DND-41 (cell line): ENCODE results near the gene RPH3AL.

Experiments
- EZH2 ChIP-seq: IDR thresholded peaks from 3 replicates; pipeline ENCODE4 v1.6.1; 2012; ENCODE audit warnings: borderline replicate concordance, low read depth, mild to moderate bottlenecking, moderate library complexity, low read length, inconsistent platforms; ENCODE audit not compliant: severe bottlenecking
- TF ChIP-seq, protein P1 (sequence below): IDR thresholded peaks from 2 replicates; pipeline ENCODE4 v1.5.1; 2012; ENCODE audit warnings: borderline replicate concordance, low read length, moderate library complexity, mild to moderate bottlenecking; ENCODE audit not compliant: poor library complexity, severe bottlenecking; ENCODE audit errors: extremely low read depth

DNA sequence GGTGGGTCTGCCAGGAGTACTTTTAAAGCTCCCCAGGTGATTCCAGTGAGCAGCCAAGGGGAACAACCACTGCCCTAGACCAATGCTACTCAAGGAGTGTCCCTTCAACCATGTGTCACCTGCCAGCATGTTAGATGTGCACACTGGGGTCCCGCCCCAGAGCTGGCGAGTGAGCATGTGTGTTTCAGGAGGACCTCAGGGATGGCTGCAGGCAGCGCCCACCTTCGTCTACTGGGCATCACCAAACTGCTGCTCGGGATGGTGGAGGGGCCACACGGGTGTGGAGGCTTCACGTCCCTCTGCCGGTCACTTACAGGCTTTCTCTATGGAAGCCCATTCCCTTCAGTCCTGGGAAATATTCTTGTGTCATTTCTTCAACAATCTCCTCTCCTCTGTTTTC lies 142.2 kb downstream of the RPH3AL start:
- TF ChIP-seq, protein P1, sequence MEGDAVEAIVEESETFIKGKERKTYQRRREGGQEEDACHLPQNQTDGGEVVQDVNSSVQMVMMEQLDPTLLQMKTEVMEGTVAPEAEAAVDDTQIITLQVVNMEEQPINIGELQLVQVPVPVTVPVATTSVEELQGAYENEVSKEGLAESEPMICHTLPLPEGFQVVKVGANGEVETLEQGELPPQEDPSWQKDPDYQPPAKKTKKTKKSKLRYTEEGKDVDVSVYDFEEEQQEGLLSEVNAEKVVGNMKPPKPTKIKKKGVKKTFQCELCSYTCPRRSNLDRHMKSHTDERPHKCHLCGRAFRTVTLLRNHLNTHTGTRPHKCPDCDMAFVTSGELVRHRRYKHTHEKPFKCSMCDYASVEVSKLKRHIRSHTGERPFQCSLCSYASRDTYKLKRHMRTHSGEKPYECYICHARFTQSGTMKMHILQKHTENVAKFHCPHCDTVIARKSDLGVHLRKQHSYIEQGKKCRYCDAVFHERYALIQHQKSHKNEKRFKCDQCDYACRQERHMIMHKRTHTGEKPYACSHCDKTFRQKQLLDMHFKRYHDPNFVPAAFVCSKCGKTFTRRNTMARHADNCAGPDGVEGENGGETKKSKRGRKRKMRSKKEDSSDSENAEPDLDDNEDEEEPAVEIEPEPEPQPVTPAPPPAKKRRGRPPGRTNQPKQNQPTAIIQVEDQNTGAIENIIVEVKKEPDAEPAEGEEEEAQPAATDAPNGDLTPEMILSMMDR = no peak
- TF ChIP-seq EZH2 = no peak
